EL (cell line): ENCODE measurements around the gene ZMYND10.
"Not testable (repeated sequence)": the region's sequence is repeated elsewhere in the genome, so short reads cannot be mapped to it uniquely, and the experiment has no call there.

Experiments
- DNase-seq: peaks from one replicate; pipeline ENCODE4 v3.0.0-alpha.2; 2016

The ZMYND10 gene

GRCh38 chr3:50324351-50325112 is 21.0 kb downstream of the ZMYND10 start:
- DNase-seq: peak; percentile 66

- no peak for DNase-seq
These were observed 21.8 kb downstream of the ZMYND10 start for GRCh38 chr3:50323614-50324199.

- DNase-seq: no peak
These were observed 22.4 kb downstream of the ZMYND10 start for GRCh38 chr3:50323092-50323600.

GRCh38 chr3:50322386-50323091 is 23.0 kb downstream of the ZMYND10 start, which contains the start of gene HYAL2:
Gene HYAL2 (minus strand): TSS chr3:50322745. CDS start chr3:50320489, 2,256 bp downstream.
- DNase-seq: no peak

- DNase-seq: no peak
These were observed 23.5 kb downstream of the ZMYND10 start for GRCh38 chr3:50322115-50322385.

GRCh38 chr3:50321336-50322114 is 24.0 kb downstream of the ZMYND10 start:
- DNase-seq: peak; percentile 88

- peak; percentile 70 for DNase-seq
These were observed 24.6 kb downstream of the ZMYND10 start for GRCh38 chr3:50320853-50321335.

- no peak for DNase-seq
These were observed 25.5 kb downstream of the ZMYND10 start for GRCh38 chr3:50319894-50320625.

GRCh38 chr3:50319181-50319893 is 26.2 kb downstream of the ZMYND10 start:
- no peak for DNase-seq

GRCh38 chr3:50318615-50319014 is 26.9 kb downstream of the ZMYND10 start:
- no peak for DNase-seq

- no peak for DNase-seq
These were observed 27.4 kb downstream of the ZMYND10 start for GRCh38 chr3:50318163-50318562.

GRCh38 chr3:50317300-50317699 is 28.2 kb downstream of the ZMYND10 start:
- no peak for DNase-seq

GRCh38 chr3:50316657-50317242 is 28.8 kb downstream of the ZMYND10 start:
- no peak for DNase-seq

GRCh38 chr3:50314816-50315215 is 30.7 kb downstream of the ZMYND10 start:
- no peak for DNase-seq

- no peak for DNase-seq
These were observed 31.2 kb downstream of the ZMYND10 start for GRCh38 chr3:50314342-50314741.

GRCh38 chr3:50312041-50312440 is 33.5 kb downstream of the ZMYND10 start:
- DNase-seq: not testable (repeated sequence)

- no peak for DNase-seq
These were observed 40.9 kb downstream of the ZMYND10 start for GRCh38 chr3:50304601-50305000.

GRCh38 chr3:50303013-50303815 is 42.3 kb downstream of the ZMYND10 start, which contains the start of gene HYAL1:
Gene HYAL1 (minus strand): TSS chr3:50303574. CDS start chr3:50302956, 618 bp downstream.
- DNase-seq: no peak

GRCh38 chr3:50302095-50303012 is 43.2 kb downstream of the ZMYND10 start:
- no peak for DNase-seq
